KMS-11 (cell line): Measurements from ENCODE around the gene COL13A1.

ENCODE experiments used
- H2AFZ ChIP-seq: fragments of 200-600 bp; sonication (generic); 2 replicates; pipeline ENCODE4 v1.6.1; 2016; ENCODE audit warnings: antibody characterized with exemption, mixed run types, low read depth
- H3K27ac ChIP-seq: fragments of 200-600 bp; sonication (generic); 2 replicates; pipeline ENCODE4 v1.6.1; 2016; ENCODE audit warnings: mild to moderate bottlenecking, mixed run types
- H3K27me3 ChIP-seq: fragments of 200-600 bp; sonication (generic); 2 replicates; pipeline ENCODE4 v1.6.1; 2017; ENCODE audit warnings: mild to moderate bottlenecking, low read depth, mixed run types, moderate library complexity; ENCODE audit not compliant: insufficient read depth
- H3K36me3 ChIP-seq: fragments of 200-600 bp; sonication (generic); 2 replicates; pipeline ENCODE4 v1.6.1; 2017; ENCODE audit warnings: mild to moderate bottlenecking, mixed run types; ENCODE audit not compliant: insufficient read depth
- H3K4me1 ChIP-seq: fragments of 200-600 bp; sonication (generic); 2 replicates; pipeline ENCODE4 v1.6.1; 2016; ENCODE audit warnings: mild to moderate bottlenecking, low read depth, mixed run types; ENCODE audit not compliant: poor library complexity, severe bottlenecking
- H3K4me2 ChIP-seq: fragments of 200-600 bp; sonication (generic); 2 replicates; pipeline ENCODE4 v1.7.0; 2016; ENCODE audit warnings: mild to moderate bottlenecking, mixed run types
- H3K4me3 ChIP-seq: fragments of 200-600 bp; sonication (generic); IDR thresholded peaks from 2 replicates; pipeline ENCODE4 v1.6.1; 2017; ENCODE audit warnings: low read depth, low read length, mixed read lengths; ENCODE audit not compliant: insufficient read depth
- H3K79me2 ChIP-seq: fragments of 200-600 bp; sonication (generic); 2 replicates; pipeline ENCODE4 v1.6.1; 2016; ENCODE audit warnings: low read depth, mixed run types; ENCODE audit not compliant: insufficient read depth
- H3K9ac ChIP-seq: fragments of 200-600 bp; sonication (generic); 2 replicates; pipeline ENCODE4 v1.6.1; 2016; ENCODE audit warnings: mild to moderate bottlenecking, mixed run types
- H4K20me1 ChIP-seq: fragments of 200-600 bp; sonication (generic); 2 replicates; pipeline ENCODE4 v1.6.1; 2016; ENCODE audit warnings: mild to moderate bottlenecking, mixed run types; ENCODE audit not compliant: insufficient read depth
- CTCF ChIP-seq: fragments of 200-600 bp; sonication (generic); conservative IDR thresholded peaks from 2 replicates; pipeline ENCODE4 v1.6.1; 2017; ENCODE audit warnings: low read depth, mild to moderate bottlenecking, antibody characterized with exemption, low read length, moderate library complexity, mixed read lengths

Gene COL13A1

GRCh38 chr10:69918036-69918435 lies 116.3 kb downstream of the COL13A1 start:
- Histone ChIP-seq H3K36me3 (no peaks in the 10 kb centered on the region), H3K4me2 (no peak overlapping the region)

GRCh38 chr10:69919250-69919649 lies 117.5 kb downstream of the COL13A1 start:
- Histone ChIP-seq H2AFZ (no peak overlapping the region), H4K20me1 (no peaks in the 10 kb centered on the region), H3K27ac (no peak overlapping the region), H3K79me2 (no peaks in the 10 kb centered on the region), H3K4me3 (no peak overlapping the region), H3K27me3 (peaks cover 16% of the 10 kb centered on the region; the same call in 1 of the 2 replicates), H3K4me1 (no peaks in the 10 kb centered on the region), H3K36me3 (no peaks in the 10 kb centered on the region), H3K9ac (no peak overlapping the region), H3K4me2 (no peak overlapping the region)
- TF ChIP-seq CTCF, result no peak

More at GRCh38 chr10:69918036-69918435, 116.3 kb downstream of the COL13A1 start:
- H4K20me1 ChIP-seq, result no peaks in the 10 kb centered on the region
- H3K4me3 ChIP-seq, result no peak overlapping the region
- no peaks in the 10 kb centered on the region for H3K79me2 ChIP-seq
- no peak overlapping the region for H3K27ac ChIP-seq
- H2AFZ ChIP-seq, result no peak overlapping the region
- no peak for TF ChIP-seq CTCF
- peaks cover 18% of the 10 kb centered on the region; the same call in 1 of the 2 replicates for H3K27me3 ChIP-seq
- no peaks in the 10 kb centered on the region for H3K4me1 ChIP-seq
- no peak overlapping the region for H3K9ac ChIP-seq

GRCh38 chr10:69925111-69925510 lies 123.4 kb downstream of the COL13A1 start:
- no peak overlapping the region for H2AFZ ChIP-seq

GRCh38 chr10:69928339-69928738 lies 126.6 kb downstream of the COL13A1 start:
- Histone ChIP-seq H3K9ac (no peak overlapping the region), H3K36me3 (no peaks in the 10 kb centered on the region), H3K4me2 (no peak overlapping the region), H3K27me3 (peaks cover 45% of the 10 kb centered on the region), H3K4me1 (no peaks in the 10 kb centered on the region), H4K20me1 (no peaks in the 10 kb centered on the region), H3K79me2 (no peaks in the 10 kb centered on the region), H3K4me3 (no peak overlapping the region), H3K27ac (no peak overlapping the region), H2AFZ (no peak overlapping the region)
- TF ChIP-seq CTCF, result no peak

More at GRCh38 chr10:69925111-69925510, 123.4 kb downstream of the COL13A1 start:
- Histone ChIP-seq H3K4me1 (no peaks in the 10 kb centered on the region), H3K9ac (no peak overlapping the region), H3K27ac (no peak overlapping the region), H3K4me2 (no peak overlapping the region), H3K27me3 (peaks cover 30% of the 10 kb centered on the region; the same call in 1 of the 2 replicates), H3K4me3 (no peak overlapping the region), H3K36me3 (no peaks in the 10 kb centered on the region), H3K79me2 (no peaks in the 10 kb centered on the region), H4K20me1 (no peaks in the 10 kb centered on the region)
- TF ChIP-seq CTCF, result no peak
